MM.1S (cell line): ENCODE data around the gene SEMA3G.

ENCODE experiments used
- DNase-seq: peaks from one replicate; pipeline ENCODE4 v3.0.0-alpha.2; 2015
- H2AFZ ChIP-seq: fragments of 300-600 bp; sonication (generic); 2 replicates; pipeline ENCODE4 v1.6.0; 2016; ENCODE audit warnings: antibody characterized with exemption, low read length
- H3F3A ChIP-seq: fragments of 300-600 bp; sonication (generic); 2 replicates; pipeline ENCODE4 v1.6.1; 2016; ENCODE audit warnings: mild to moderate bottlenecking, antibody characterized with exemption, low read length, moderate library complexity, mixed read lengths; ENCODE audit not compliant: insufficient read depth
- H3K27ac ChIP-seq: fragments of 300-600 bp; sonication (generic); 2 replicates; pipeline ENCODE4 v1.5.1; 2016; ENCODE audit warnings: mild to moderate bottlenecking, low read length
- H3K27me3 ChIP-seq: fragments of 300-600 bp; sonication (generic); replicated peaks from 2 replicates; pipeline ENCODE4 v1.6.0; 2016; ENCODE audit warnings: low read length; ENCODE audit not compliant: insufficient read depth
- H3K36me3 ChIP-seq: fragments of 300-600 bp; sonication (generic); replicated peaks from 2 replicates; pipeline ENCODE4 v1.6.1; 2016; ENCODE audit warnings: mild to moderate bottlenecking, low read length, mixed read lengths; ENCODE audit not compliant: insufficient read depth
- H3K4me1 ChIP-seq: fragments of 300-600 bp; sonication (generic); 2 replicates; pipeline ENCODE4 v1.6.1; 2016; ENCODE audit warnings: low read length, mixed read lengths
- H3K4me2 ChIP-seq: fragments of 300-600 bp; sonication (generic); 2 replicates; pipeline ENCODE4 v1.6.0; 2016; ENCODE audit warnings: low read depth, low read length
- H3K4me3 ChIP-seq: fragments of 300-600 bp; sonication (generic); 2 replicates; pipeline ENCODE4 v1.5.1; 2016; ENCODE audit warnings: low read length, mixed read lengths
- H3K79me2 ChIP-seq: fragments of 300-600 bp; sonication (generic); 2 replicates; pipeline ENCODE4 v1.6.1; 2016; ENCODE audit warnings: mixed run types, low read length, mixed read lengths
- H3K9ac ChIP-seq: fragments of 300-600 bp; sonication (generic); 2 replicates; pipeline ENCODE4 v1.6.1; 2016; ENCODE audit warnings: low read length, mixed read lengths
- H3K9me2 ChIP-seq: fragments of 300-600 bp; sonication (generic); replicated peaks from 2 replicates; pipeline ENCODE4 v1.6.1; 2016; ENCODE audit warnings: mild to moderate bottlenecking, low read length, mixed read lengths; ENCODE audit not compliant: insufficient read depth
- H3K9me3 ChIP-seq: fragments of 300-600 bp; sonication (generic); replicated peaks from 2 replicates; pipeline ENCODE4 v1.6.1; 2016; ENCODE audit warnings: mild to moderate bottlenecking, low read length, mixed read lengths; ENCODE audit not compliant: insufficient read depth
- H4K20me1 ChIP-seq: fragments of 300-600 bp; sonication (generic); 2 replicates; pipeline ENCODE4 v1.6.1; 2016; ENCODE audit warnings: mild to moderate bottlenecking, low read length, moderate library complexity, mixed read lengths; ENCODE audit not compliant: insufficient read depth
- EZH2 ChIP-seq: fragments of 300-600 bp; sonication (generic); optimal IDR thresholded peaks from 2 replicates; pipeline ENCODE3; 2017; ENCODE audit warnings: low read depth, mild to moderate bottlenecking, antibody characterized with exemption, low read length, mixed read lengths
- EZH2phosphoT487 ChIP-seq: fragments of 300-600 bp; sonication (generic); IDR thresholded peaks from 2 replicates; pipeline ENCODE4 v1.6.1; 2018; ENCODE audit warnings: antibody characterized with exemption, low read length
- TF ChIP-seq, protein P1 (sequence below): fragments of 300-600 bp; sonication (generic); IDR thresholded peaks from 2 replicates; pipeline ENCODE4 v1.5.1; 2016; ENCODE audit warnings: antibody characterized with exemption, low read length, mixed read lengths

Gene SEMA3G

DNA sequence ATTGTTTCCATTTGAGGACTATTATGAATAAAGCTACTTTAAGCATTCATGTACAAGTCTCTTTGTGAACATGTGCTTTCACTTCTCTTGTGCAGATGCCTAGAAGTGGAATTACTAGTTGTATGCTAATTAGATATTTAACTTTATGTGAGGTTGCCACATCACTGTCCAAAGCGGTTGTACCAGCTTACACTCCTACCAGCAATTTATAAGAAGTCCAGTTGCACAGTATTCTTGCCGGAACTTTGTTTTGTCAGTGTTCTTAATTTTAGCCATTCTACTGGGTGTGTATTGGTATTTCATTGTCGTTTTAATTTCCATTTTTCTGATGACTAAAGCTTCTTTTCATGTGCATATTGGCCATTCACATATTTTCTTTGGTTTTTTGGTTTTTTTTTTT, 29.1 kb downstream of the SEMA3G start:
- no peak overlapping the region for H3K4me2 ChIP-seq
- H3K9me2 ChIP-seq = no peaks in the 10 kb centered on the region
- no peak overlapping the region for H2AFZ ChIP-seq
- H3F3A ChIP-seq = peaks cover 8% of the 10 kb centered on the region
- no peak overlapping the region for H3K27ac ChIP-seq
- H3K9ac ChIP-seq = no peak overlapping the region
- no peak for DNase-seq
- no peaks in the 10 kb centered on the region for H3K9me3 ChIP-seq
- peaks cover 15% of the 10 kb centered on the region for H3K79me2 ChIP-seq
- no peaks in the 10 kb centered on the region for H4K20me1 ChIP-seq
- H3K27me3 ChIP-seq = no peaks in the 10 kb centered on the region
- H3K36me3 ChIP-seq = no peaks in the 10 kb centered on the region
- H3K4me1 ChIP-seq = 0 out of 2 replicates have a peak, but pooled peaks cover 9% of the 10 kb centered on the region
- TF ChIP-seq, protein P1, sequence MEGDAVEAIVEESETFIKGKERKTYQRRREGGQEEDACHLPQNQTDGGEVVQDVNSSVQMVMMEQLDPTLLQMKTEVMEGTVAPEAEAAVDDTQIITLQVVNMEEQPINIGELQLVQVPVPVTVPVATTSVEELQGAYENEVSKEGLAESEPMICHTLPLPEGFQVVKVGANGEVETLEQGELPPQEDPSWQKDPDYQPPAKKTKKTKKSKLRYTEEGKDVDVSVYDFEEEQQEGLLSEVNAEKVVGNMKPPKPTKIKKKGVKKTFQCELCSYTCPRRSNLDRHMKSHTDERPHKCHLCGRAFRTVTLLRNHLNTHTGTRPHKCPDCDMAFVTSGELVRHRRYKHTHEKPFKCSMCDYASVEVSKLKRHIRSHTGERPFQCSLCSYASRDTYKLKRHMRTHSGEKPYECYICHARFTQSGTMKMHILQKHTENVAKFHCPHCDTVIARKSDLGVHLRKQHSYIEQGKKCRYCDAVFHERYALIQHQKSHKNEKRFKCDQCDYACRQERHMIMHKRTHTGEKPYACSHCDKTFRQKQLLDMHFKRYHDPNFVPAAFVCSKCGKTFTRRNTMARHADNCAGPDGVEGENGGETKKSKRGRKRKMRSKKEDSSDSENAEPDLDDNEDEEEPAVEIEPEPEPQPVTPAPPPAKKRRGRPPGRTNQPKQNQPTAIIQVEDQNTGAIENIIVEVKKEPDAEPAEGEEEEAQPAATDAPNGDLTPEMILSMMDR = no peak
- TF ChIP-seq EZH2phosphoT487 = no peak
- no peak for TF ChIP-seq EZH2
- no peak overlapping the region for H3K4me3 ChIP-seq

- H3K27ac ChIP-seq = no peak overlapping the region
- H3K9ac ChIP-seq = no peak overlapping the region; the same call in 1 of the 2 replicates
These were observed 36.4 kb downstream of the SEMA3G start for GRCh38 chr3:52408466-52408865.

GRCh38 chr3:52407779-52408178, 37.1 kb downstream of the SEMA3G start:
- no peak for DNase-seq
- Histone ChIP-seq H3K4me3 (no peak overlapping the region), H2AFZ (no peak overlapping the region), H4K20me1 (no peaks in the 10 kb centered on the region), H3K79me2 (peaks cover 50% of the 10 kb centered on the region), H3K9ac (no peak overlapping the region), H3K27me3 (no peaks in the 10 kb centered on the region), H3K4me1 (peaks cover 16% of the 10 kb centered on the region; the same call in 1 of the 2 replicates), H3K4me2 (no peak overlapping the region), H3K9me3 (no peaks in the 10 kb centered on the region), H3F3A (peaks cover 11% of the 10 kb centered on the region), H3K36me3 (no peaks in the 10 kb centered on the region; the same call in 1 of the 2 replicates), H3K27ac (no peak overlapping the region), H3K9me2 (no peaks in the 10 kb centered on the region)
- TF ChIP-seq, protein P1 = no peak
- TF ChIP-seq EZH2 (no peak), EZH2phosphoT487 (no peak)

More at GRCh38 chr3:52408466-52408865, 36.4 kb downstream of the SEMA3G start:
- Histone ChIP-seq H3K9me3 (no peaks in the 10 kb centered on the region), H3K36me3 (no peaks in the 10 kb centered on the region; the same call in 1 of the 2 replicates), H3K9me2 (no peaks in the 10 kb centered on the region), H3F3A (peaks cover 11% of the 10 kb centered on the region), H2AFZ (no peak overlapping the region), H4K20me1 (no peaks in the 10 kb centered on the region), H3K4me2 (peak overlapping the region; percentile 84; the same call in 1 of the 2 replicates), H3K4me1 (peaks cover 16% of the 10 kb centered on the region; the same call in 1 of the 2 replicates), H3K79me2 (peaks cover 50% of the 10 kb centered on the region), H3K4me3 (no peak overlapping the region), H3K27me3 (no peaks in the 10 kb centered on the region)
- TF ChIP-seq EZH2phosphoT487 (no peak), EZH2 (no peak)
- TF ChIP-seq, protein P1 = no peak
- DNase-seq = no peak
